CD4-positive, alpha-beta T cell treated with Interleukin-2 at 100 ng/mL for 4 hours (primary cell): ENCODE measurements around the gene XPO1.
"Not testable (repeated sequence)": the region's sequence is repeated elsewhere in the genome, so short reads cannot be mapped to it uniquely, and the experiment has no call there.

ENCODE experiments used
- DNase-seq: peaks from one replicate; pipeline ENCODE4 v3.0.0-alpha.2; 2020; ENCODE audit warnings: low spot score

XPO1 gene

GRCh38 chr2:61534926-61535325, 3.2 kb downstream of the XPO1 start:
- DNase-seq, result no peak

DNA sequence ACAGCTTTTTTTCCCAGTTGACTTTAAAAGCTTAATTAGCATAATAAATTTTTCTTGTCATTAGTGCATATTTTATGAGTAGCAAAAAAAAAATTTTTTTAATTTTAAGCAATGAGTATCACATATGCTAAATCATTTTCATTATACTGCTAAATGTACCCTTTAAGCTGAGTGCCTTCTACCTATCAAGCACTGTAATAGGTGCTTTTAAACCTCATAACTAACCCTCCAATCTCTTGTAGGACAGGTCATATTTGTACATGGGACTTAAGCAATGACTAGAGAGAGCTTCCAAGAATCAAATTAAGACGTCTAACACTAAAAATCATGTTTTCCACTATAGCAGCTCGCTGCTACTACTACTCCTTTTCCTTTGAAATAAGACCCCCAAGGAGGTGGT, 7.4 kb downstream of the XPO1 start:
- DNase-seq, result no peak

GRCh38 chr2:61529944-61530735, 8.0 kb downstream of the XPO1 start:
- DNase-seq, result no peak

- DNase-seq, result no peak
These were observed 17.9 kb downstream of the XPO1 start for GRCh38 chr2:61520261-61520660.

DNA sequence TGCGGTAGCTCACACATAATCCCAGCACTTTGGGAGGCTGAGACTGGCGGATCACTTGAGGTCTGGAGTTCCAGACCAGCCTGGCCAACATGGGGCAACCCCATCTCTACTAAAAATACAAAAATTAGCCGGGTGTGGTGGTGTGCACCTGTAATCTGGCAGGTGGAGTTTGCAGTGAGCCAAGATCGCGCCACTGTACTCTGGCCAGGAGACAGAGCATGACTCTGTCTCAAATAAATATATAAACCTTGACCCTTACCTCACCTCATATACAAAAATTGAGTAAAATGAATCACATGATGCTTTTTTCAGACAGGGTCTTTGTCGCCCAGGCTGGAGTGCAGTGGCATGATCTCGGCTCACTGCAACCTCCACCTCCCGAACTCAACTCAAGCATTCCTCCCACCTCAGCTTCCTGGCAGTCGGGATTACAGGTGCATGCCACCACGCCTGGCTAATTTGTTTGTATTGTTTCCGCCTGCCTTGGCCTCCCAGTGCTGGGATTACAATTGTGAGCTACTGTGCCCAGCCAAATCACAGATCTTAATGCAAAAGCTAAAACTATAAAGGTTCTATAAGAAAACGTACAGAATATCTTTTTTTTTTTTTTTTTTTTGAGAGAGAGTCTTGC, 25.3 kb downstream of the XPO1 start:
- DNase-seq, result no peak

DNA sequence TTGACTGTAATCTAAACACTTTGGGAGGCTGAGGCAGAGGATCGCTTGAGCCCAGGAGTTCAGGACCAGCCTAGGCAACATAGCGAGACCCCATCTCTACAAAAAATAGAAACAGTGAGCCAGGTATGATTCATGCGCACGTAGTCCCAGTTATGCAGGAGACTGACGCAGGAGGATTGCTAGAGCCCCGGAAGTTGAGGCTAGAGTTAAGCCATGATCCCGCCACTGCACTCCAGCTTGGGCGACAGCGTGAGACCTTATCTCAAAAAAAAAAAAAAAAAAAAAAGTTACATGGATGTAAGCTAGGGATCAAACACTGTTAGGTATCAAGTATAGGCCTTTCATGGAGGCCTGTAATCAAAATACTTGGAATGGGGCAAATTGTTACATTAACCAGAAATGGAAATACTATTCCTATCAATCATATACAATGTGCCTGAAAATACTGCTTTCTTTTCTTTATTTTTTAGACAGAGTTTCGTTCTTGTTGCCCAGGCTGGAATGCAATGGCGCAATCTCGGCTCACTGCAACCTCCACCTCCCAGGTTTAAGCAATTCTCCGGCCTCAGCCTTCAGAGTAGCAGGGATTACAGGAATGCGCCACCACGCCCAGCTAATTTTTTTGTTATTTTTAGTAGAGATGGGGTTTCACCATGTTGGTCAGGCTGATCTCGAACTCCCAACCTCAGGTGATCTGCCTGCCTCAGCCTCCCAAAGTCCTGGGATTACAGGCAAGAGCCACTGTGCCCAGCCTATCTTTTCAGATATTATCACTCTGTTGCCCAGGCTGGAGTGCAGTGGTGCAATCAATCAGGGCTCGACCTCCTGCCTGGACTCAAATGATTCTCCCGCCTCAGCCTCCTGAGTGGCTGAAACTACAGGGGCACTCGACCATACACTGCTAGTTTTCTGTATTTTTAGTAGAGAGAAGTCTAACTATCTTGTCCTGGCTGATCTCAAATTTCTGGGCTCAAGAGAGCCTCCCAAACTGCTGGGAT, 27.2 kb downstream of the XPO1 start:
- no peak for DNase-seq

- DNase-seq, result no peak
These were observed 33.2 kb downstream of the XPO1 start for GRCh38 chr2:61504949-61505348.

- DNase-seq, result no peak
These were observed 39.1 kb downstream of the XPO1 start for GRCh38 chr2:61499060-61499459.

DNA sequence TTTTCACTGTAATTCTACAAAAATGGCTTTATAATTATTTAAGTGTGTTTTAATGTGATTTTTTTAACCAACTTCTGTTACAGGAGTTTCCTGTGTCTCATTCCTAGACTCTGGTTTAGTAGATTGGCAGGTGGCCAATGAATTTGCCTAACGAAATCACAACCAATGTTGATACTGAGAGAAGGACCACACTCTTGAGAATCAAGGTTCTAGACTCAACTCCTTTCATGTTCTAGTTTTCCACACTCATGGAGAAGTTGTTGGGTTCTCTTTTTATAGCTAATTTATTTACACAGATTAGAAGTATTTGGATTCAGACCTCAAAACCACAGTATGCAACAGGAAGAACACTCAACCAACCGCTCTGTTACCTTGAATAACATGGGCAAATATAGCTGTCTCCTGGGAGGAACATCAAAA, 44.6 kb downstream of the XPO1 start:
- peak; percentile 44 for DNase-seq

GRCh38 chr2:61492476-61492875, 45.7 kb downstream of the XPO1 start:
- DNase-seq, result no peak

GRCh38 chr2:61485281-61485680, 52.9 kb downstream of the XPO1 start:
- no peak for DNase-seq

GRCh38 chr2:61478086-61478485, 60.1 kb downstream of the XPO1 start:
- DNase-seq, result no peak

GRCh38 chr2:61476929-61477589, 61.1 kb downstream of the XPO1 start:
- not testable (repeated sequence) for DNase-seq

DNA sequence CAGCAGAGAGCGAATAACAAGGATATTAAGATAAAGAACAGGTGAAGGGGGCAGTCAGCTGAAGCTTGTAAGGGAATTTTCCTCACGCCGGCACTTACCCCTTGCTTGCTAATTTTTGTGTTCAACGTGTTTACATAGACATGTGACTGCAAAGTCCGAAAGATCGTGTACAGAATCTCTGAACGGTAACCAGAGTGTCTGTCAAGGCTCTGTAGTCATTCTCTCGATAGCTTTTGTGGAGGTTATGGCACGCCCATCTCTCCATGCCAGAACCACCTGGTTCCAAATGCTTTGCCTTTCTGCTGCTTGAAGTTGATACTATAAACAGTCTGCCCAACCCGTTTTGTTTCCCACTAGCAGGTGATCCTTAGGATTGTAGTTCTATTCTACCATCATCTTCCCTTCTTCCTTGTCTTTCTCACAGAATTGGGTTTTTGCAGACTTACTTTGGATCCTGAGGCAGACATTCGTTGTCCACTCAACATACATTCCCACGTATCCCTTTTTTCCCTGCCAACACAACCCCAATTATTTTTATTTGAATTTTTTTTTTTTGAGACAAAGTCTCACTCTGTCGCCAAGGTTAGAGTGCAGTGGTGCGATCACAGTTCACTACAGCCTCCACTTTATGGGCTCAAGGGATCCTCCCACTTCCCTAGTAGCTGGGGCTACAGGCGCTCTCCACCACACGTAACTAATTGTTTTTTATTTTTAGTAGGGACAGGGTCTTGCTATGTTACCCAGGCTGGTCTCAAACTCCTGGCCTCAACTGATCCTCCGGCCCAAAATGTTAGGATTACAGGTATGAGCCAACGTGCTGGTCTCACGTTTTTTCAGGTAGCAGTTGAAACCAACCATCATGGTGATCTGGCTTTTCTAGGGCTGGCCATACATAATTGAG, 66.0 kb downstream of the XPO1 start:
- DNase-seq, result peak; percentile 34

DNA sequence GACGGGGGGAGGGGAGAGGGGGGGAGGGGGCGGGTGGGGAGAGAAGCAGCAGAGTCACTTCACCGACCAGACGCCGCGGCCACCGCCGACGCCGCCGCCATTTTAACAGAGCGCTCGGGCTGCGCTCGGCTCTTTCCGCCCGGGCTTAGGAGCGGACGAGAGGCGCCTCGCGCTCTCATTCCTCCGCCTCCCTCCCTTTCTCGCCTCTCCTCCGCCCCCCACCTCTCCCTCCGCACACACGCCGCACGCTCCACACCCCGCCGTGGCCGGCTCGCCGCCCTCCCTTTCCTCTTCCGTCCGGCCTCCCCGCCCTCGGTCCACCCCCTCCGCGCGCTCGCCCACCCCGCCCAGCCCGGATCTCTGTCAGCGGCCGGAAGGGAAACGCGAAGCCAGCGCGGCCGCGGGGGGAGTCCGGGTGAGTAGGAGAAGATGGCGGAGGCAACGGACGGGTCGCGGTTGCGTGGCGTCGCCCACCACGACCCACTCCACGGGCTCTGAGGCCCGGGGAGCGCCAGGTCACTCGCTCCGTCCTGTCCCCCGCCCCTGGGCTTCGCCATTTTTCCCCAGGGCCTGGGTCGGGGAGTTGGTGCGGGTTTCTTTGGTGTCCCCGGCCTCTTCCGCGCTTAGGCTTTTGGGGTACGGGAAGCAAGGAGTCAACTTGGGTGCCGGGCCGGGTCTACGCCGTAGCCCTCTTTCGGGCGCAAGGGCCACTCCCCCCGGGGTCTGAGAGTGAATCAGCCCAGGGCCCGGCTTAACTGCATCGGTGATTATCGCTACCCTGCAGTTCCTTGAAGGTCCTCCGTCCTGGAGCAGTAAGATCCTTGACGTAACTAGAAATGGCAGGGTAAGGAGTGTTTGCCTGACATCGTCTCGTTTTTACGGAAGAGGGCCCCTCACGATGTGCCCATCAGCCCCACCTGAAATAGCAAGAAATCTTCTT, 66.9 kb downstream of the XPO1 start, which contains the start of gene USP34:
TSS of gene USP34 (minus strand) at position 123 of the 940 bp plus-strand sequence. CDS start 395 bp downstream, outside the sequence.
- peak; percentile 95 for DNase-seq

GRCh38 chr2:61470122-61470951, 67.8 kb downstream of the XPO1 start:
- peak; percentile 81 for DNase-seq

DNA sequence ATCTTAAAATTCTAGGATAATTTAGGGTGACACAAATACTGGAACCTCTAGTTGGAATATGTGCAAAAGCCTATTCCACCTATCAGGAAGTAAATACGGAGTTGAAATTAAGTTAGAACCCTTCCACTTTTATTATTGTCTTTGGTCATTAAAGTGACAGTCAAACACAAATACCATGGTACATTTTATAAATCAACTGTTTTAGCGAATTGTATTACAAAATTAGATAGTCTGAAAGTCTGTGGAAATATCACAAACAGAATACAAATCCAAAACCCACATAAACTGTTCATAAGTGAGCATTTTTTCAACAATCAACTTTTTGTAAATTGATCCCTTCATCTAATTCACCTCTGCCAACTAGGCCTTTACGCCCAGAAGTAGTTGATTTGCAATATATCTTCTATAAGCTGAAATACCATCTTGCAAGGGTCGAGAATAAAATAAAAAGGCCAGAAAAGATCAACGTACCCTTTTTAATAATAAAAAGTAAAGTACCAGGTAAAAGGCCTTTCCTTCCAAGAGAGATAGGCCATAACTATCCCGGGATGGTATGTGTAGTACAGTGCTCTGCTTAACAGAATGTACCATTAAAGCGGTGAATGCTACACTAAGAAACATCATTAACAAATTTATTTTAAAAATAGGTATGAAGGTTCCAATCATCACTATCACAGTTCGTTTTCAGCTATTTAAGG, 68.6 kb downstream of the XPO1 start:
- no peak for DNase-seq

DNA sequence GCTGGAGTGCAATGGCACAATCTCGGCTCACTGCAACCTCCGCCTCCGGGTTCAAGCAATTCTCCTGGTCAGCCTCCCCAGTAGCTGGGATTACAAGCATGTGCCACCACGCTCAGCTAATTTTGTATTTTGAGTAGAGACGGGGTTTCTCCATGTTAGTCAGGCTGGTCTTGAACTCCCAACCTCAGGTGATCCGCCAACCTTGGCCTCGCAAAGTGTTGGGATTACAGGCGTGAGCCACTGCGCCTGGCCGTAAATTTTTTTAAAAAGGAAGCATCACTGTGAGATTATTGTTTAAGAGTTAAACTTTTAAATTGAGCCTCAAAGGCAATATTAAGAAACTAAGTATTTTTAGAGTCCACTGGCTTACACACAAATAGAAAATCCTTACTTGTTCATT, 69.9 kb downstream of the XPO1 start:
- not testable (repeated sequence) for DNase-seq
